DND-41 (cell line): ENCODE results near the gene CAPS2.

Source experiments
- ATAC-seq: fragments of 200-7000 bp; cut with Tn5 transposase; 3 replicates; pipeline ENCODE4 v1.9.1; 2021; ENCODE audit warnings: low read depth; ENCODE audit not compliant: insufficient read depth
- DNase-seq: peaks from one replicate; pipeline ENCODE4 v3.0.0-alpha.2; 2020
- H2AFZ ChIP-seq: 2 replicates; pipeline ENCODE4 v1.6.0; 2012; ENCODE audit warnings: low read depth, low read length
- H3K27ac ChIP-seq: 2 replicates; pipeline ENCODE4 v1.5.1; 2012; ENCODE audit warnings: low read length, inconsistent platforms
- H3K27me3 ChIP-seq: fragments of 200-600 bp; sonication (generic); 2 replicates; pipeline ENCODE4 v1.6.0; 2012; ENCODE audit warnings: low read length, mild to moderate bottlenecking, inconsistent platforms; ENCODE audit not compliant: insufficient read depth, poor library complexity
- H3K36me3 ChIP-seq: 2 replicates; pipeline ENCODE4 v1.5.1; 2012; ENCODE audit warnings: low read length, inconsistent platforms; ENCODE audit not compliant: insufficient read depth
- H3K4me1 ChIP-seq: 2 replicates; pipeline ENCODE4 v1.5.1; 2012; ENCODE audit warnings: mild to moderate bottlenecking, low read length; ENCODE audit not compliant: insufficient read depth
- H3K4me2 ChIP-seq: 2 replicates; pipeline ENCODE4 v1.6.0; 2012; ENCODE audit warnings: mild to moderate bottlenecking, moderate library complexity, low read length, inconsistent platforms; ENCODE audit not compliant: insufficient read depth
- H3K4me3 ChIP-seq, 2 experiments: fragments of 200-600 bp in 1 of 2; shearing (Covaris generic) in 1 of 2; 2 replicates each; pipeline ENCODE4 v1.5.1; 2012 to 2016; ENCODE audit warnings: inconsistent platforms in 2 of 2, low read length in 2 of 2, mild to moderate bottlenecking in 2 of 2, low read depth in 1 of 2, moderate library complexity in 1 of 2
- H3K79me2 ChIP-seq: 2 replicates; pipeline ENCODE4 v1.6.0; 2012; ENCODE audit warnings: low read length, inconsistent platforms; ENCODE audit not compliant: insufficient read depth
- H3K9ac ChIP-seq: 2 replicates; pipeline ENCODE4 v1.6.0; 2012; ENCODE audit warnings: low read depth, mild to moderate bottlenecking, inconsistent platforms, low read length, moderate library complexity
- H3K9me3 ChIP-seq: 2 replicates; pipeline ENCODE4 v1.5.1; 2012; ENCODE audit warnings: low read length, moderate library complexity, mild to moderate bottlenecking, inconsistent platforms; ENCODE audit not compliant: insufficient read depth, severe bottlenecking
- H4K20me1 ChIP-seq: 2 replicates; pipeline ENCODE4 v1.6.0; 2012; ENCODE audit warnings: low read length; ENCODE audit not compliant: insufficient read depth
- EZH2 ChIP-seq: IDR thresholded peaks from 3 replicates; pipeline ENCODE4 v1.6.1; 2012; ENCODE audit warnings: borderline replicate concordance, low read depth, mild to moderate bottlenecking, moderate library complexity, low read length, inconsistent platforms; ENCODE audit not compliant: severe bottlenecking
- TF ChIP-seq, protein P1 (sequence below): IDR thresholded peaks from 2 replicates; pipeline ENCODE4 v1.5.1; 2012; ENCODE audit warnings: borderline replicate concordance, low read length, moderate library complexity, mild to moderate bottlenecking; ENCODE audit not compliant: poor library complexity, severe bottlenecking; ENCODE audit errors: extremely low read depth

The CAPS2 gene

GRCh38 chr12:75288860-75289259 lies 41.3 kb downstream of the CAPS2 start:
- no peaks in the 10 kb centered on the region for H3K4me1 ChIP-seq
- no peaks in the 10 kb centered on the region for H3K36me3 ChIP-seq
- H3K27me3 ChIP-seq, result no peaks in the 10 kb centered on the region
- no peak overlapping the region for H3K9ac ChIP-seq
- H3K4me3 ChIP-seq, result no peak overlapping the region
- H4K20me1 ChIP-seq, result no peaks in the 10 kb centered on the region
- H3K79me2 ChIP-seq, result no peaks in the 10 kb centered on the region
- H3K4me2 ChIP-seq, result no peak overlapping the region
- no peak overlapping the region for H3K27ac ChIP-seq
- TF ChIP-seq, protein P1, sequence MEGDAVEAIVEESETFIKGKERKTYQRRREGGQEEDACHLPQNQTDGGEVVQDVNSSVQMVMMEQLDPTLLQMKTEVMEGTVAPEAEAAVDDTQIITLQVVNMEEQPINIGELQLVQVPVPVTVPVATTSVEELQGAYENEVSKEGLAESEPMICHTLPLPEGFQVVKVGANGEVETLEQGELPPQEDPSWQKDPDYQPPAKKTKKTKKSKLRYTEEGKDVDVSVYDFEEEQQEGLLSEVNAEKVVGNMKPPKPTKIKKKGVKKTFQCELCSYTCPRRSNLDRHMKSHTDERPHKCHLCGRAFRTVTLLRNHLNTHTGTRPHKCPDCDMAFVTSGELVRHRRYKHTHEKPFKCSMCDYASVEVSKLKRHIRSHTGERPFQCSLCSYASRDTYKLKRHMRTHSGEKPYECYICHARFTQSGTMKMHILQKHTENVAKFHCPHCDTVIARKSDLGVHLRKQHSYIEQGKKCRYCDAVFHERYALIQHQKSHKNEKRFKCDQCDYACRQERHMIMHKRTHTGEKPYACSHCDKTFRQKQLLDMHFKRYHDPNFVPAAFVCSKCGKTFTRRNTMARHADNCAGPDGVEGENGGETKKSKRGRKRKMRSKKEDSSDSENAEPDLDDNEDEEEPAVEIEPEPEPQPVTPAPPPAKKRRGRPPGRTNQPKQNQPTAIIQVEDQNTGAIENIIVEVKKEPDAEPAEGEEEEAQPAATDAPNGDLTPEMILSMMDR, result no peak
- no peak for TF ChIP-seq EZH2
- ATAC-seq, result no peak
- H3K9me3 ChIP-seq, result no peaks in the 10 kb centered on the region
- no peak overlapping the region for H2AFZ ChIP-seq
- no peak for DNase-seq

DNA sequence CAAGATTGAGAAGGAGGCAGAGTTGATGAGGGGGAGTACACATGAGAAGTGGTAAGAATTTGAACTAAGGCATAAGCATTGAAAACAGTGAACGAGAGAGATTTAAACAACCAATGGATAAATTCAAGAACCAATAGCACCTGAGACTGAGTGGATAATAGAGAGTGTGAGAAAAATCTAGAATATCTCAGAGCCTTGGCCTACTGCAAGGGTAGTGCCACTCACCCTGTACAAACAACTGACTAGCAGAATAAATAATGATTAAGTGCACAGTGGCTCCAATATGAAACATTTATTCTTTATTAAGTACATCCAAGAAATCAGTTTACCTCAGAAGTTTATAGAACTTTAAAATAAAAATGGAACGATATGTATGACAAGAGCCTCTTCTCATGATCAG lies 54.4 kb downstream of the CAPS2 start:
- no peak overlapping the region for H3K9ac ChIP-seq
- no peaks in the 10 kb centered on the region for H3K4me1 ChIP-seq
- H3K9me3 ChIP-seq, result no peaks in the 10 kb centered on the region
- ATAC-seq (no peak), DNase-seq (no peak)
- no peaks in the 10 kb centered on the region for H4K20me1 ChIP-seq
- no peaks in the 10 kb centered on the region for H3K27me3 ChIP-seq
- no peak overlapping the region for H3K27ac ChIP-seq
- no peaks in the 10 kb centered on the region for H3K79me2 ChIP-seq
- H3K4me3 ChIP-seq, result no peak overlapping the region
- H2AFZ ChIP-seq, result no peak overlapping the region
- TF ChIP-seq, protein P1, result no peak
- TF ChIP-seq EZH2, result no peak
- no peaks in the 10 kb centered on the region for H3K36me3 ChIP-seq
- H3K4me2 ChIP-seq, result no peak overlapping the region

GRCh38 chr12:75271576-75271975 lies 58.5 kb downstream of the CAPS2 start:
- TF ChIP-seq EZH2, result no peak
- TF ChIP-seq, protein P1, result no peak
- no peak overlapping the region for H3K27ac ChIP-seq
- no peaks in the 10 kb centered on the region for H3K36me3 ChIP-seq
- no peak overlapping the region for H2AFZ ChIP-seq
- H3K4me1 ChIP-seq, result no peaks in the 10 kb centered on the region
- no peaks in the 10 kb centered on the region for H3K9me3 ChIP-seq
- H3K27me3 ChIP-seq, result no peaks in the 10 kb centered on the region
- H4K20me1 ChIP-seq, result no peaks in the 10 kb centered on the region
- no peak overlapping the region for H3K9ac ChIP-seq
- H3K4me3 ChIP-seq, result no peak overlapping the region
- DNase-seq (no peak), ATAC-seq (no peak)
- no peak overlapping the region for H3K4me2 ChIP-seq
- H3K79me2 ChIP-seq, result no peaks in the 10 kb centered on the region

GRCh38 chr12:75270157-75270556 lies 60.0 kb downstream of the CAPS2 start:
- H3K4me3 ChIP-seq, result no peak overlapping the region
- no peak overlapping the region for H2AFZ ChIP-seq
- TF ChIP-seq EZH2, result no peak
- TF ChIP-seq, protein P1, result no peak
- H3K79me2 ChIP-seq, result no peaks in the 10 kb centered on the region
- no peaks in the 10 kb centered on the region for H3K36me3 ChIP-seq
- H3K4me2 ChIP-seq, result no peak overlapping the region
- no peaks in the 10 kb centered on the region for H3K9me3 ChIP-seq
- no peaks in the 10 kb centered on the region for H3K27me3 ChIP-seq
- no peaks in the 10 kb centered on the region for H3K4me1 ChIP-seq
- H3K27ac ChIP-seq, result no peak overlapping the region
- ATAC-seq (no peak), DNase-seq (no peak)
- no peak overlapping the region for H3K9ac ChIP-seq
- H4K20me1 ChIP-seq, result no peaks in the 10 kb centered on the region
